Right kidney (tissue), 1 donor: ENCODE measurements around the gene SDK2.

ENCODE experiments used
- DNase-seq: peaks from one replicate; pipeline ENCODE4 v3.0.0-alpha.2; 2016

Gene SDK2

DNA sequence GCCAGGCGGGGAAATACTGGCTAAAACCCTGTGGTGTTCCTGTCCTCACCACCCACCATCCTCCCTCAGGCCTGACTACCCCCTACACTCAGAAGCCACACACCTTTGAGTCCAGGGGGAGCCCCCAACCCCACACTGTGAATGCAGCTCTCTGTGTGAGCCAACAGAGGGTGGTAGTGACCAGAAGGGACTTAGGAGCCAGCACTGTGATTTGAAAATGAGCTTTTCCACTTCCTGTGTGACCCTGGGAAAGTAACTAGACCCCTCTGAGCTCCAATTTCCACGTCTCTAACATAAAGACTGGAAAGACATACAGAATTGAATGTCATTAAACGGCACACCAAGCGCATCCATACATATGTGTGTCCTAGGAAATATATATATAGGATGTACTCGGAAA lies 58.7 kb downstream of the SDK2 start:
- DNase-seq = no peak

DNA sequence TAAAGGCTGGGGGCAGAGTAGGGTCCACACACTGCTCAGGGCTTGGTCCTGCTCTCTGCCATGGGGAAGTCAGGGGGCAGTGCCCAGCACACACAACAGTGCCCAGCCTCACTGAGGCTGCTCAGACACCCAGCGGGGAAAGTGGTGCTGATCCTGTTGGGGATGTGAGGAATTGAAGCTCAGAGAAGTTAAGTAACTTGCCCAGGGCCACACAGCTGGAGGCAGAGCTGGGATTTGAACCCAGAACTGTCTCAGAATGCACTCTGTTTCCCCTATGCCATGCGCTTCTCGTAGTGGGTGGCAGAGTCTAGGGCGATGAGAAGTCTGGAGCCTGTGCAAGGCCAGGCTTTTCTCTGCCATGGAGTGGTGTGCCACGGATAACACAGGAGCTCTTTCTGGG lies 59.3 kb downstream of the SDK2 start:
- DNase-seq = no peak

DNA sequence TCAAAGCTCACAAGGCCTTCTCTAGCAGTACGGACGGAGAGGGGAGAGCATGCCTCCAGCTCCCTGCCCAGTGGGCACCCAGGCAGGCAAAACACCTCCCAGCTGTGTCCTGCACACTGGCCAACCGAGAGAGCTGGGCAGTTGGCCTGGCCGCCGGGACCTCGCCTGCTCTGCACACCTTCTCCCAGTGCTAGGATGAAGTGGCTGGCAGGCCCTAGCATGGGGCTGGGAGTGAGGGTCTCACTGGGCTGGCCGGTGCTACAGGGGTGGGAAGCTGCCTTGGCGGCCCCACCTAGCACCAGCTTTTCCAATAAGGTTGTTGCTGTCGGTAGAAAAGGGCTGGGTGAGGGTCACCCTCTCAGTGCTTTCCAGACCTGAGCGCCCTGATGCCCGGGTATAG lies 60.2 kb downstream of the SDK2 start:
- no peak for DNase-seq

DNA sequence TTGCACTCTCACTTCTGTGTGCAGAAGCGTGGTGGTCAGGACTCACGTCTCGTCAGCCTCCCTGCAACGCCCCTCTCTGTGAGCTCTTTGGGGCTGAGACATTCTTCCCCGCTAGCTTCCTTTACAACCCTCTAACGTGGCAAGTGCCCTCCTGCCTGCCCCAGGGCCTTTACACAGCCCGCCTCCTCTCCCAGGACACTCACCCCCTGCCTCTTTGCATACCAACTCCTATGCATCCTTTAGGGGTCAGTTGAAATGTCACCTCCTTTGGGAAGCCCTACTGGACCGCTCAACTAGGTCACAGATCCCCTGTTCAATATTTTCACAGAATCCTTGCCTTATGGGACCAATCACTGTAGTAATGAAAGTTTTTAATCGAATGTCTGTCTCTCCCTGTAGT lies 61.4 kb downstream of the SDK2 start:
- DNase-seq = no peak

DNA sequence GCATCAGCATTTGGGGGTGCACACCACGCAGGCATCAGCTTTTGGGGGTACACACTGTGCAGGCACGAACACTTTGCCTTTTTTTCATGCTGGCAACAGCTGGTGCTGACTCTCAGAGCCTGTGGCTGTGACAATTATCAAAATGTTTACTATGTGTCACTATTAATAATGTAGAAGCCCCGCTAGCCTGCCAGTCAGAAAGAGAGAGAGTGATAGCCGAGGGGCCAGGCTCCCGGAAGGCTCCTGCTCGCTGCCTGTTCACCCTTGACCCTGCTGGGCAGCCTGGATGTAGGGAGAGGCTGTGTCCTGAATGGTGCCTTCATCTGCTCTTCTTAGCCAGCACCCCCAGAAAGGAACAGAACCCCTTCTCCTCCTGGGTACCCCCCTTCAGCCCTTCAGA lies 61.9 kb downstream of the SDK2 start:
- DNase-seq = no peak

DNA sequence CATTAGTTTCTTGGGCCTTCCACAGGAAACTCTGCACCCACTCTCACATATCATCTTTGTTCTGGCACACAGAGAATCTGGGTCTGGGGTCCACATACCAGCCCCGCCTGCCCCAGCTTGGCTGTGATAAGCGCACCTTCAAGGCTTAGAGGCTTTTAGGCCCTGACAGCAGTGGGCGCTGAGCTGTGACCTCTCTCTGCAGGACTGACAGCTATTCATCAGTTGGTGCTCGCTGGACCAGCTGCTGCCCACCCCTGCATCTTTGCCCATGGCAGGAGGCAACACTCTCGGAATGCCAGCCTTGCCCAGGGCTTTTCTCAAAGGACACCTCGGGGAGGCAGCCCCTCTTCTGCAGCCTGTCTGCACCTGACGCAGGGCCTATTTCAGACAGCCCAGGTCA lies 62.9 kb downstream of the SDK2 start:
- no peak for DNase-seq

DNA sequence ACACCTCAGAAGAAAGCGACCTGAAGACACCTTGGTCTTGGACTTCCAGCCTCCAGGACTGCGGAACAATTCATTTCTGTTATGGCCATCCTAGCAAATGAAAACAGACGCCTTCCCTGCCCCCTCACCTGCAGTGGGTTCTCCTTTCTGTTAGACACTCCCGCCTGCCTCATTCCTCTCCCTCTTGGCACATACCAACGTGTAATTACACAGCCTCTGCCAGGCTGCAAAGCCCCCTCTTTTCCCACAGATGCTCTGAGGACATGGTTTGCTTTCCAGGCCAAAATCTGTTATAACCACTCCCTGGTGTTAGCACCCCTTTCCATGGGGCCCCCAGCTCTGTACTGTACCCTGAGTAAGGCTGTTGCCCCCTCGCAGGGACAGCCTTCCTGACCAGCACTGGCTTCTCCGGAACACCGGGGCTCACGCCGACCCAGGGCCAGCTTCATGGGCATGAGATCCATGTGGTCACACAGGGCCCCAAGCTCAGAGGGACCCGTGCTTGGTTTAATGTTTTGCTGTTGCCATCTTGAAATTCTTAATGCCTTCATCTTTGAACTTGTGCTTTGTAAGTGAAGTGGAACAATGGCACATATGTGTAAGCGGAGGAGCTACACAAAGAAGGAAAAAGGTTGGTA lies 64.1 kb downstream of the SDK2 start:
- no peak for DNase-seq

DNA sequence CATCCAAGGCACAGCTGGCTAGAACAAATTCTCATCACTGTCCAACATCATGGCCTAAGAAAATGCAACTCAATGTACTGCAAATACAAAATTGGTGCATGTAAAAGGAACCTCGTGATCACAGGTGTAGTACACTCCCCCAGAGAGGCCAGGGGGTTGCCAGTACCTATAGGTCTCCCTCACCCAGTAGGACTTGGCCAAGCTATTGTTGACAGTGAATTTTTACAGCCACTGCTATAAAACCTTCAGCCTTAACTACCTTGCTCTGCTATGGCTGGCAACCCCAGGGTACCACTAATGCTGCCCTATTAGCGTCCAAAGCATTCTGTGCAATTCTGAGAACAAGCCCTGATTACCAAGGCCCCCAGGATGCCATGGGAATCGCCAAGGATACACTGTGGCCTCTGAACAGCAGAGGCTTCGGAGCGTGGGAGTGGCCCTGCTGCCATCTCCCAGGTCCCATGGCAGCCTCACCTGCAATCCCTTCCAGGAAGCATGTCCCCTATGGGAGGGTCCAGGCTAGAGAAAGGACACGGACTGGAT lies 67.6 kb downstream of the SDK2 start:
- DNase-seq = no peak

DNA sequence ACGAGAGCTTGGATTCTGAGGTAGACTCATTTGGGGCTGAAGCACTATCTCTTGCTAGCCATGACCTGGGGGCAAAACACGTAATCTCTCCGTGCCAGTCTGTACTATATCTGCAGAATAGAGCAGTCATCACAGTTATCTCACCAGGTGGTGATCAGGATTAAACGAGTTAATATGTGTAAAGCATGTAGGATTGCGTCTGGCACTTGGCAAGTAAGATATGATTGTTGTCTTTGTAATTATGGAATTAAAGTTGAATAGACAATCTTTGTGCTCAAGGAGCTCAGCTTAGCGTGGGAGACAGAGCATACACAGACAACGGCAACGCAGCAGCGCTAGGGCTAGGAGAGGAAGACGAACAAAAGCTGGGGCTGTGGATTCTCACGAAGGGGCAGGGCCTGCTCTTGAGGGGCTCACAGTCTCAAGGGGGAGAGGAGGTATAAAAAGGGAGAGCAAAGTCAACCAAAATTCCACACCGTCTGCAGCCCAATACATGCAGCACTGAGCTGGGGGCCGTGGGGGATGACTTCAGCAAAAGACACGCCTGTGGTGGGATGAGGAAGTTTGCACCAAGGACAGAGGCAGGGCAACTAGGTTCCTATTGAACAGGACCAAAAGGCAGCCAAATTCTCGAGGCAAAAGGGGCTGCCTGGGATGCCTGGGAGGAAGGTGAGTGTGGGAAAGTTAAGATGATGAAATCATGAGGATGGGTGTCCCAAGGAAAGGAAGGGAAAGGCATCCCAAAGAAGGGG lies 68.6 kb downstream of the SDK2 start:
- DNase-seq = no peak

DNA sequence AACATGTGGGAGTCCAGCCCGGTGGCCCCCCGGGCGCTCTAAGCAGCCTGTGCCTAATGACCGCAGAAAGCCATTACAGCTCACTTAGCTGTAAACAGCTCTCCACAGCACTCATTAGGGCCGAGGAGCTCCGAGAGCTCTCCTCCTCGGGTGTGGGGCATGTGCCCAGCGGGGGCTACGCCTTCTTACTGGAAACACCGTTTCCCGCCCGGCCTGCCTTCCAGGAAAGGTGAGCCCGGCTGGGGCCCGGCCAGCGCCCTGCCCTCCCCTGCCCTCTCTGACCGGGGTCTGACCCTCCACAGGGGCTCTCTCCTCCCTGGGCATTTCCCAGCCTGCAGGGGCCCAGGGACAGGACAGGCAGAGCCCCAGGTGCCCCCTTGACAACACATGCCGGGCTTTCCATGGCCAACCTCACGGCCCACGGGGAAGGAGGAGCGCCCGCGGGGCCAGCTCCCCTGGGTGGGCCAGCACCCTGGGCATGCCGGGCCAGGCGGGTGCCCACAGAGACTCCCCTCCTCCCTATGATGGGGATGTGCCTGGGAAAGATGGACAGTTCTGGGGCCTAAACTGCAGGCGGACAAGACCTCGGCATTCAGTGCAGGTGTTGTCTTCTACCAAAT lies 72.6 kb downstream of the SDK2 start:
- DNase-seq = no peak

DNA sequence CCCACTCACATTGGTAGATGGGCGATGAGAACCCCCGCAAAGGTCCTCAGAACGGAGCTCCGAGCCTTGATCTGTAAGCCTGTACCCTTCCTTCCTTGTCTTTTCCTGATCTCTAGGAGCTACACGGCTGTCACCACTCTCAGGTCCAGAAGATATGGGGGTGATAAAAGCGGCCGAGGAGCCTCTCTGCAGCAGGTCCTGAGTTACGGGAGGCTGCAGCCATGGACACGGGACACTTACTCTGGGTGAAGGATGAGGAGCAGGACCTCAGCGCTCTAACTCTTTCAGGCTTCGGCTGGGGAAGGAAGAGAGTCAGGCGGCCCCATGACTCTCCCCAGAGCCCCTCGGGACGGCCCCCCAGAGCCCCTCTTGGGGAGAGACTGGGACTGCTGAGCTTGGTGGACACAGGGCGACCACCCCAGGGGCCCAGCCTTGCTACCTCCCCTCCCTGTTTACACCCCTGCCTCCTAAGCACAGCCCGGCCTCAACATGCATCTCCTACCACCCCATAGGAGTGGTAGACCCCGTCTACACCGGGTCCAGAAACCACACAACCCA lies 74.4 kb downstream of the SDK2 start:
- DNase-seq = no peak

DNA sequence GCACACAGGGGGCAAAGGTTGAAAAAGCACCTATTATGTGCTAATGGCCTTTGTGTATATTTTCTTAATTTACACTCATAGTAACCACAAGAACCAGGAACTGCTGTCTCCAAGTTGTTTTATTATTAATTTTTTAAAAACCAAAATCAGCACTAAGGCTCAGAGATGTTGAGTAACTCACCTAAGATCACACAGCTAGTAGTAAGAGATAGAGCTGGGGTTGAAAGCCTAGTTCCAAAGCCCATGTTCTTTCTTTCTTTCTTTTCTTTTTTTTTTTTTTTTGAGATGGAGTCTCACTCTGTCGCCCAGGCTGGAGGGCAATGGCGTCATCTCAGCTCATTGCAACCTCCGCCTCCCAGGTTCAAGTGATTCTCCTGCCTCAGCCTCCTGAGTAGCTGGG lies 75.3 kb downstream of the SDK2 start:
- DNase-seq = no peak

DNA sequence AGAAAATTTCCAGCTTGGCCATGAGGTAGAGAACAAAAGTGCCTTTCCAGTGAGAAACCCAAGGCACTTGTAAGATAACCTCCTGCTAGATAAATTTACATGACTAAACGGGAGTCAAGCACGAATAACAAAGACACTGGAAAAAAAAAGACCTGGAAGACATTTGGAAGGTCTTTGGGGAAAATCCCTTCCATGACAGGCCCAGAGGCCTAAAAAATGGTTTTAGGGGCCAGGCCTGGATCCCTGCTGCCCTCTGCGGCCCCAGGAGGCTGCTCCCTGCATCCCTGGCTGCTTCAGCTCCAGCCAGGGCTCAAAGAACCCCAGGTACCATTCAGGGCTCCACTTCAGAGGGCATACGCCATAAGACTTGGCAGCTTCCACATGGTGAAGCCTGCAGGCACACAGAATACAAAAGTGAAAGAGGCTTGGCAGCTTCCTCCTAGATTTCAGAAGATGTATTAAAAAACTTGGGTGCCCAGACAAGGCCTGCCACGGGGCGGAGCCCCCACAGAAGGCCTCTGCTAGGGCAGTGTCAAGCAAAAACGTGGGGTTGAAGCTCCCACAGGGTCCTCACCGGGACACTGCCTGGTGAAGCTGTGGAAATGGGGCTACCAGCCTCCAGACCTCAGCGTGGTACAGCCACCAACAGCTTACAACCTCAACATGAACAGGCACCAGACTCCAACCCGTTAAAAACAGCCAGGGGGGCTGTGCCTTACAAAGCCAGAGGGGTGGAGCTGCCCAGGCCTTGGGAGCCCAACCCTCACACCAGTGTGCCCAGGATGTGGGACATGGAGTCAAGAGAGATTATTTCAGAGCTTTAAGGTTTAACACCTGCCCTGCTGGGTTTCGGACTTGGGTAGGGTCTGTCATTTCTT lies 77.1 kb downstream of the SDK2 start:
- no peak for DNase-seq

DNA sequence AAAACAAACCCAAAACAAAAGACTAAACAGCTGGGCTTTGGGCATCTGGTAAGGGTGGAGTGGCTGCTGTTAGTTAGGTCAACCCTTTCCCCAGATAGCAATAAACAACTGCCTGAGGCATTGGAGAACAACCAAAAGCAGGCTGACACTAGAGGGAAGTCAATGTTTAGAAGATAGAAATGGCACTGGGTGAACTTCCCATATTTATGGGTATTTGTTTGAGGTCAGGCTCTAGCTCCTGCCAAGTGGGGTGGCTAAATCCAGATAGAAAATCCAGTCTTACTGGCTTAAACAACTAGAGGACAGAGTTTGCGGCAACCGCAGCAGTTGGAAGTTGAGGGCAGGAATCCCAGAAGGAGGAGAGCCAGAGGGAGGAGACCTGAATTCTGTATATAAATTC lies 79.4 kb downstream of the SDK2 start:
- DNase-seq = no peak

DNA sequence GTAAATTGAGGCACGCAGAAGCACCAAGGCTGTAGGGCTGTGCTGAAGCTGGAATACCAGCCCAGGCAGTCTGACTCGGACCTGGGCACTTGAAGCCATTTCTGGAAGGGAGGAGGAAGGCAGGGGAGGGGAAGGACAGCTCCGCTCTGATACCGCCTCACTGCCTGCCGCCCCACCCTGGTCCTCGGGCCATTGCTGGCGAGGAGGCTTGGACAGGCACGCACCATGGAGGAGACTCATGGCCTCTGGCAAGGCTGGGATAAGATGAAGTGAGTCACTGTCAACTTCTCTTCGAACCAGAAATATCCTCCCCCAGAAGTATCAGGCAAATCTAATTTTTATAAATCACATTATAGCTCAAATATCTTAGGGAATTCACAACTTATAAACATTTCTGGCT lies 81.3 kb downstream of the SDK2 start:
- DNase-seq = no peak

DNA sequence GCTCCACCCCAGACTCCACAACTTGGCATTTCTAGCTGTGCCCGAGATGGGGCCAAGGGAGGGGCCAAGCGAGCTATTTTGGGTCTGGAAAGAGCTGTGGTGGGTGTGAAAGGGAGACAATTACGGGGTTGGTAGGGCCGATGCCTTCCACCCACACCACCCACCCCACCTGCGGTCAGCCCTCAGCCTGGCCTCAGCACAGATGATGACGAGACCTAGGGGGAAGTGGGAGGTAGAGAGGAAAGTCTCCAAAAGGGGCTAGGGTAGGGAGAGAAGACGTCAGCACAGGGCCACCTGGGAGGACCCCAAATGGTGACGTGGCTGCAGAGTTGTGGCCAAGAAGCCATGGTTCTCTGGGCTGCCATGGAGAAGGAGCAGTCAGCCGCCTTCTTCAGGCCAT lies 83.1 kb downstream of the SDK2 start:
- no peak for DNase-seq

DNA sequence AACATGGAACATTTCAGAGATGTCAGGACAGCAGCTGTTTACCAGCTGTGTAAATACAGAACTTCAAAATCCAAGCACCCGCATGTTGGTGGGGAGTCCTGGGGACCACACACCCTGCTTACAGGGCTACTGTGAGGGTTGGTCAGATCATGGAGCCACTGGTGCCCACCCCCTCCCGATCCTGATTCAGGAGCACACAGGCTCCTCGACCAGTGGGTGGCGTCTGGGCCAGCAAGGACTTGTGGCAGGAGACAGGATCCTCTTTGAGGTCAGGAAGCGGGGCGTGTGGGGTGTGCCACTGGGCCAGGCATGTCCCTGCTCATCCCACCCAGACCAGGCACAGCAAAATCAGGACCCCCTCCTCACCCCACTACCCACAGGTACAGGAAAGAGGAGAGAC lies 83.6 kb downstream of the SDK2 start:
- DNase-seq = no peak

DNA sequence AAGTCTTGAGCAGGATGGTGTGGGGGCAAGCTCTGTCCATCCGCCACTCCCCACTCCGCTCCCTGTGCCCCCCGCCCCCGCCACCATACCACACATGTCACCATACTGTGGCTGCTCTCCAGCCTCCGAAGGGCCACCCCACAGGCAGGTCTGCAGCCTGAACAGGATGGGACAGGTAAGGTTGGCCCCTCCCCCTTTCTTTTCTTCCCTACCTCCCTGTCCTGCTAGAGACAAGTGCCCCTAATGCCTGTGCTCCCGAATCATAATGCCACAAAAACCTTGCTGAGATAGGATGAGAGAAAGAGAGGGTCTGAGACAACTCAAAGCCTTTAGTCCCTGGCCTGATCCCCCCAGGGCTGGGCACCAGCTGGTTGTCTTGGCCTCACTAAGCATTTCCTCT lies 84.7 kb downstream of the SDK2 start:
- DNase-seq = no peak

DNA sequence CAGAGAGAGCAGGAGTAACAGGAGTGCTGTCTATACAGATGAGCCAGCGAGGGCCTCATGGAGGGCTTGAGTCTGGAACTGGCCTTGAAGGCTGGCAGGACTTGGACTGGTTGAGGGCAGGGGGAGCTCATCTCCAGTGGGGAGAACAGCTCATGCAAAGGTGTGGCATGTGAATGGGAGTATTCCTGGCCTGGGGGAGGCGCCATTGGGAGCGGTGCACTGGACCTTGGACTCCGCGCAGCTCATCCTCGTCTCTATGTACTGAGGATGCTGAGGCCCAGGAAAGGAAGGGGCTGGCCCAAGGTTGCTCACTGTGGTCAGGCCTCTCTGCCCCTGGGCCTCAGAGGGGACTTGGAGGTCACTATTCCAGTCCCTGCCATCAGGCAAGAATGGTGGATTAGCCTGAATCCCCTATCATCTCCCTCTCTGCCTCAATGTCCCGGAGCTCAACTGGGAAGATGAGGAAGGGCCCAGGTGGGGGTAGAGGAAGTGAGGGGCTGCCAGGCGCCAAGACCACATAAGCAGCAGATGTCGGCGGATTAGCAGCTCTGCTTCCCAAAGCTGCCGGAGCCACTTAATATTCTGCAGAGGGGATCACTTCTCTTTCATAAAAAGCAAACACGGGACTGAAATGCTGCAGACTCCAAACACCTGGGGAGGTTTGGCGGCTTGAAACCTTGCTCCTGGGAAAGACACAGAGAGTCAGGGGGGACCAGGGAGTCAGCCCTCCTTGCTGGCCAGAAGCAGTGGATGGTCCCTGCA lies 88.9 kb downstream of the SDK2 start:
- DNase-seq = no peak

DNA sequence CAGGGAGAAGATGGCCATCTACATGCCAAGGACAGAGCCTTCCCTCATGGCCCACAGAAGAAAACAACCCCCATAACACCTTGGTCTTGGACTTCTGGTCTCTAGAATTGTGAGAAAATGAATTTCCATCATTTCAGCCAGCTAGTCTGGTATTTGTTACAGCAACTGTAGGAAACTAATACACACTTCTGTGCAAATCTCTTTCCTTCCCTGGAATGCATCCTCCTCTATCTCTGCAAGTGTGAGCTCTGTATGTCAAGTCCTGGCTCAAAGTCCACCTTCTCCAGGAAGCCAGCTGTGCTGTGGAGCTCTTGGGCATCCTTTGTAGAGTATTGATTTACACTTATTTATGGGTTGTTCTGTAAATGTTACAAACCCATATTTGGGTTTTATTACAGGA lies 89.7 kb downstream of the SDK2 start:
- DNase-seq = no peak

DNA sequence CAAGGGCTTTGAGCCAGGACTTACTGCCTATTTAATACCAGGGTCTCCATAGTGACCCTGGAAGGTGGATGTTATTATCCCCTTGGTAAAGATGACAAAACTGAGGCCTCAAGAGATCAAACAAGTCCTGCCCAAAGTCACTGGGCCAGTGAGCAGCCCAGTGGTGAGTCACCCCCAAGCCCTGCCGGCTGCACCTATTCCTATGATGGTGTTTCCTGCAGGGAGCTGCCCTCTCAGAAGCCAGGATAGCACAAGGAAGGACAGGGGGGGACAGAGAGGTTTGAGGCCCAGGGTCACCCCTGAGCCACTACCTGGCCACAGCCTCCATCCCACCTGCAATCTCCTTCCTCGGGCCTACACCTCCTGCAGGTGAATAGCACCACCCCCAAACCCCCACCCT lies 90.9 kb downstream of the SDK2 start:
- no peak for DNase-seq
